Sigmoid colon (tissue), 4 donors: Measurements from ENCODE around the gene ATF6.

Source experiments
- CTCF ChIP-seq, 4 experiments: fragments of 450-650 bp in 3 of 4; fragments of 200-600 bp in 1 of 4; IDR thresholded peaks; one replicate each; pipeline ENCODE4 v1.5.1; 2016 to 2019; ENCODE audit warnings: antibody characterized with exemption in 4 of 4, mild to moderate bottlenecking in 3 of 4, moderate library complexity in 2 of 4
- EP300 ChIP-seq, 4 donors: sonication (generic); formaldehyde crosslinking; IDR thresholded peaks; one replicate each; pipeline ENCODE4 v1.6.1; 2017; ENCODE audit warnings: antibody characterized with exemption in 4 of 4
- POLR2AphosphoS5 ChIP-seq, 4 donors: sonication (generic); formaldehyde crosslinking; IDR thresholded peaks; one replicate each; pipeline ENCODE4 v1.6.1; 2017; ENCODE audit warnings: antibody characterized with exemption in 4 of 4

- TF ChIP-seq CTCF (IDR thresholded peaks at IDR 0.05): no peak
- no peak for TF ChIP-seq EP300 (IDR thresholded peaks at IDR 0.05)
- no peak for TF ChIP-seq POLR2AphosphoS5 (IDR thresholded peaks at IDR 0.05)
Observed at GRCh38 chr1:161954050-161954449, 187.9 kb downstream of the ATF6 start.
